Measurements from ENCODE around the gene BANK1. TPM values are rescaled to one million over a fixed set of nuclear protein-coding genes. Genes with fewer than 3 reads are reported as not detected.

Gene BANK1
- total RNA-seq, 3 donors from 2014 or later (not counting 1 experiment from before 2014, with no cell fraction given), result 2.1 to 3.0 (median 2.4) TPM

DNA sequence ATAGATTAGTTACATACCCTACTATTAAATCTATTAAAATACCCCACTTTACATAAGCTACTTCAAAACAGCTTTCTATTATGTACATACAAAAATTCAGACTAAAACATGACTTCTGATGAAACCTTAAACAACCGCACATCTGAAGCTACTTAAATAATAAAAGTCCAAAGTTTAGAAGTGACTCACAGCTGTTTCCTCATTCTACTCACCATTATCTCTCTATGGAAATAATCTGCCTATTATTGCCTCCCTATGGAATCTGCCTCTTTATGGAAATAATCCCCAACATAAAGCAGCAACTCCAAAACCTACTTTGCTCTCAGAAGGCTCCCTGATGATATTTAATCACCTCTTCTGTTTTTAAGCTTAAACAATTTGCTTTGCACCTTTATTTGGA, 15.7 kb upstream of the BANK1 start:
- Histone ChIP-seq H3K4me3 (ENCODE audit: low read length) (no peak overlapping the region), H3K9me3 (ENCODE audit: control insufficient read depth, insufficient read depth, low read length) (peaks cover 3% of the 10 kb centered on the region), H3K27ac (ENCODE audit: low read length) (no peak overlapping the region), H3K4me1 (ENCODE audit: control insufficient read depth, insufficient read depth, low read length) (no peaks in the 10 kb centered on the region), H3K36me3 (ENCODE audit: control insufficient read depth, insufficient read depth, low read length) (no peaks in the 10 kb centered on the region), H3K27me3 (ENCODE audit: control insufficient read depth, insufficient read depth, low read length) (no peaks in the 10 kb centered on the region)
- 100% methylated on average over 1 of the region's 1 CpG for WGBS (ENCODE audit: insufficient coverage)
- intact Hi-C loops (cut with micrococcal nuclease), result no loop called here
- DNase-seq (no peak), ATAC-seq (no peak)
- Mint-ChIP-seq H3K36me3 (peaks cover 8% of the 10 kb centered on the region), H3K4me1 (no peaks in the 10 kb centered on the region), H3K27me3 (ENCODE audit: low read depth in 2 of 2) (peaks cover 0 to 14% of the 10 kb centered on the region in 2 donors), H3K4me3 (no peak overlapping the region), H3K9me3 (peaks cover 3 to 4% of the 10 kb centered on the region in 2 donors), H3K27ac (no peak overlapping the region)
- TF ChIP-seq, protein P1, sequence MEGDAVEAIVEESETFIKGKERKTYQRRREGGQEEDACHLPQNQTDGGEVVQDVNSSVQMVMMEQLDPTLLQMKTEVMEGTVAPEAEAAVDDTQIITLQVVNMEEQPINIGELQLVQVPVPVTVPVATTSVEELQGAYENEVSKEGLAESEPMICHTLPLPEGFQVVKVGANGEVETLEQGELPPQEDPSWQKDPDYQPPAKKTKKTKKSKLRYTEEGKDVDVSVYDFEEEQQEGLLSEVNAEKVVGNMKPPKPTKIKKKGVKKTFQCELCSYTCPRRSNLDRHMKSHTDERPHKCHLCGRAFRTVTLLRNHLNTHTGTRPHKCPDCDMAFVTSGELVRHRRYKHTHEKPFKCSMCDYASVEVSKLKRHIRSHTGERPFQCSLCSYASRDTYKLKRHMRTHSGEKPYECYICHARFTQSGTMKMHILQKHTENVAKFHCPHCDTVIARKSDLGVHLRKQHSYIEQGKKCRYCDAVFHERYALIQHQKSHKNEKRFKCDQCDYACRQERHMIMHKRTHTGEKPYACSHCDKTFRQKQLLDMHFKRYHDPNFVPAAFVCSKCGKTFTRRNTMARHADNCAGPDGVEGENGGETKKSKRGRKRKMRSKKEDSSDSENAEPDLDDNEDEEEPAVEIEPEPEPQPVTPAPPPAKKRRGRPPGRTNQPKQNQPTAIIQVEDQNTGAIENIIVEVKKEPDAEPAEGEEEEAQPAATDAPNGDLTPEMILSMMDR (IDR thresholded peaks at IDR 0.05), result no peak

DNA sequence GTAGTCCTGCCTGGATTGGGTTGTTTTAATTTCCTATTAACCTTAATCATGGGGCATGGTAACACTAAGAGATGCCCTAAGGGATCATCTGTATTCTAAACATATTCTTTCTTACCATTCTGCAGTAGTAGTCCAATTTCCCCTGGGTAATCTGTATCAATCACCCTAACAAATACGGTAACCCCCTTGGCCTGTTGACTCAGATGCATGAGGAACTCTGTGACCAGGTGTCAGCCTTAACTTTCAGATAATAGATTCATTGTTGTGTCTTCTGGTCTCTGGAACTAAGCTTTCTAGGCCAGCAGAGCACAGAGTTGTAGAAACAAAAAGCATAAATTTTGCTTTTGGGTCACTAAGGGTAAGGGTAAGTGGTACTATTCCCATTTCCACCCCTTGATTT, 13.1 kb upstream of the BANK1 start:
- Histone ChIP-seq H3K9me3 (ENCODE audit: control insufficient read depth, insufficient read depth, low read length) (no peaks in the 10 kb centered on the region), H3K4me3 (ENCODE audit: low read length) (no peak overlapping the region), H3K36me3 (ENCODE audit: control insufficient read depth, insufficient read depth, low read length) (no peaks in the 10 kb centered on the region), H3K27me3 (ENCODE audit: control insufficient read depth, insufficient read depth, low read length) (no peaks in the 10 kb centered on the region), H3K27ac (ENCODE audit: low read length) (no peak overlapping the region), H3K4me1 (ENCODE audit: control insufficient read depth, insufficient read depth, low read length) (no peaks in the 10 kb centered on the region)
- WGBS (ENCODE audit: insufficient coverage), result 100% methylated on average over 1 of the region's 1 CpG
- intact Hi-C loops (cut with micrococcal nuclease), result no loop called here
- ATAC-seq (no peak), DNase-seq (no peak)
- no peaks in the 10 kb centered on the region for H3K4me1 Mint-ChIP-seq
- H3K27me3 Mint-ChIP-seq (ENCODE audit: low read depth in 2 of 2), result peaks cover 0 to 6% of the 10 kb centered on the region in 2 donors
- TF ChIP-seq, protein P1 (IDR thresholded peaks at IDR 0.05), result no peak
- no peak overlapping the region for H3K4me3 Mint-ChIP-seq
- H3K9me3 Mint-ChIP-seq, result no peaks in the 10 kb centered on the region
- no peaks in the 10 kb centered on the region for H3K36me3 Mint-ChIP-seq
- no peak overlapping the region for H3K27ac Mint-ChIP-seq

DNA sequence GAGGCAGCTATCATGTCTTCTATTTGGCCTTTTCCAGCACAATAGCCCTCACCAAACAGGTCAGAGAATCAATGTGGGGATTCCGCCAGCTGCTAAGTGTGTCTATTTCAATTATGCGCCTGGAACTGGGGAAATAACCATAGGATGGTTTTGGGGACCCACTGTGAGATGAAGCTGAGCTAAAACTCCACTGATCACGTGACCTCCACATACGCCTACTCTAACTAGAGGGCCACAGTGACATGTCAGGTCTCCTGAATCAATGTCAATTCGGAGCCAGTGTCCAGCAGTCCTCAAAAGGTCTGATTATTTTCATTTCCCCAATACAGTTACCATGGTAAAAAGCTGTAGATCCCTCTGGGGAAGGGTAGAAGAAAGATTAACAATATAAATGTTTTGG, 10.2 kb upstream of the BANK1 start:
- TF ChIP-seq, protein P1 (IDR thresholded peaks at IDR 0.05), result no peak
- Histone ChIP-seq H3K4me3 (ENCODE audit: low read length) (no peak overlapping the region), H3K36me3 (ENCODE audit: control insufficient read depth, insufficient read depth, low read length) (no peaks in the 10 kb centered on the region), H3K27me3 (ENCODE audit: control insufficient read depth, insufficient read depth, low read length) (no peaks in the 10 kb centered on the region), H3K4me1 (ENCODE audit: control insufficient read depth, insufficient read depth, low read length) (no peaks in the 10 kb centered on the region), H3K9me3 (ENCODE audit: control insufficient read depth, insufficient read depth, low read length) (no peaks in the 10 kb centered on the region), H3K27ac (ENCODE audit: low read length) (no peak overlapping the region)
- no peak for DNase-seq
- H3K9me3 Mint-ChIP-seq, result no peaks in the 10 kb centered on the region
- 86% methylated on average over 5 of the region's 5 CpGs for WGBS (ENCODE audit: insufficient coverage)
- intact Hi-C loops (cut with micrococcal nuclease), result no loop called here
- no peak overlapping the region for H3K27ac Mint-ChIP-seq
- no peaks in the 10 kb centered on the region for H3K36me3 Mint-ChIP-seq
- no peak overlapping the region for H3K4me3 Mint-ChIP-seq
- no peaks in the 10 kb centered on the region for H3K4me1 Mint-ChIP-seq
- ATAC-seq, result no peak
- H3K27me3 Mint-ChIP-seq (ENCODE audit: low read depth in 2 of 2), result no peaks in the 10 kb centered on the region

DNA sequence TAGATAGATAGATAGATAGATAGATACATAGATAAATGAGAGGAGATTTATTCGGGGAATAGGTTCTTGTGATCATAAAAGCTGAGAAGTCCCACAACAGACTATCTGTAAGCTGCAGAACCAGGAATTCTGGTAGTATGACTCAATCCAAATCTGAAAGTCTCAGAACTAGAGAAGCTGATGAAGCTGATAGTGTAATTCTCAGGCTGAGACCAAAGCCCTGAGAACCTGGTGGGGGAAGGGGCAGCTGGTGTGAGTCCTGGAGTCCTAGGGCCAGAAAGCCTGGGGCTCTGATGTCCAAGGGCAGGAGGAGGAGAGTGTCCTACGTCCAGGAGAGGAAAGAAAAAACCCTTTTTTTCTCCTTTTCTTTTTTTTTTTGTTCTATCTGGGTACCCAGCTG, 8.0 kb upstream of the BANK1 start:
- TF ChIP-seq, protein P1 (IDR thresholded peaks at IDR 0.05), result no peak
- no peaks in the 10 kb centered on the region for H3K9me3 ChIP-seq (ENCODE audit: control insufficient read depth, insufficient read depth, low read length)

More for the DNA sequence above, 8.0 kb upstream of the BANK1 start:
- Mint-ChIP-seq H3K4me1 (no peaks in the 10 kb centered on the region), H3K9me3 (no peaks in the 10 kb centered on the region), H3K4me3 (no peak overlapping the region), H3K27me3 (ENCODE audit: low read depth in 2 of 2) (no peaks in the 10 kb centered on the region), H3K36me3 (no peaks in the 10 kb centered on the region), H3K27ac (no peak overlapping the region)
- no peaks in the 10 kb centered on the region for H3K36me3 ChIP-seq (ENCODE audit: control insufficient read depth, insufficient read depth, low read length)
- no peaks in the 10 kb centered on the region for H3K27me3 ChIP-seq (ENCODE audit: control insufficient read depth, insufficient read depth, low read length)
- no peaks in the 10 kb centered on the region for H3K4me1 ChIP-seq (ENCODE audit: control insufficient read depth, insufficient read depth, low read length)
- H3K27ac ChIP-seq (ENCODE audit: low read length), result no peak overlapping the region
- intact Hi-C loops (cut with micrococcal nuclease), result no loop called here
- no peak overlapping the region for H3K4me3 ChIP-seq (ENCODE audit: low read length)
- 94% methylated on average over 1 of the region's 2 CpGs for whole genome bisulfite sequencing (ENCODE audit: insufficient coverage)
- no peak for ATAC-seq
- no peak for DNase-seq
